NB4 (cell line): ENCODE data around the gene SCFD2.

Experiments
- CTCF ChIP-seq: IDR thresholded peaks from one replicate; pipeline ENCODE4 v1.5.1; 2012; ENCODE audit warnings: low read depth, low read length
- POLR2A ChIP-seq: IDR thresholded peaks from 2 replicates; pipeline ENCODE4 v1.6.1; 2011; ENCODE audit warnings: mild to moderate bottlenecking; ENCODE audit not compliant: insufficient read length; ENCODE audit errors: extremely low read depth

- TF ChIP-seq CTCF: no peak
- no peak for TF ChIP-seq POLR2A
These were observed 9.0 kb upstream of the SCFD2 start for GRCh38 chr4:53374777-53375258.
